LNCAP (cell line): ENCODE measurements around the gene F8A1.

Experiments
- TF ChIP-seq, protein P1 (sequence below): fragments of 450-650 bp; IDR thresholded peaks from 2 replicates; pipeline ENCODE4 v1.5.1; 2017; ENCODE audit warnings: mild to moderate bottlenecking

F8A1 gene

DNA sequence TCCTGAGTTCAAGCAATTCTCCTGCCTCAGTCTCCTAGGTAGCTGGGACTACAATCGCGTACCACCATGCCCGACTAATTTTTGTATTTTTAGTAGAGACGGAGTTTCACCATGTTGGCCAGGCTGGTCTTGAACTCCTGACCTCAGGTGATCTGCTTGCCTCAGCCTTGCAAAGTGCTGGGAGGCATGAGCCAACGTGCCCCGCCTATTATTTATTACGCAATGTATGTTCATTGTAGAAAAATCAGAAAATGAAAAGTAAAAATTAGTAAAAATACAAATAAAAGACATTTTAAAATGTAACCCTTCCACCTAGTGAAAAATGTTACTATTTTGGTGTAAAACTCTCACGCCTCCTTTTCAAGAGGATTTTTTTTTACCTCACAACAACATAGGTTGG is 14.2 kb downstream of the F8A1 start:
- TF ChIP-seq, protein P1, sequence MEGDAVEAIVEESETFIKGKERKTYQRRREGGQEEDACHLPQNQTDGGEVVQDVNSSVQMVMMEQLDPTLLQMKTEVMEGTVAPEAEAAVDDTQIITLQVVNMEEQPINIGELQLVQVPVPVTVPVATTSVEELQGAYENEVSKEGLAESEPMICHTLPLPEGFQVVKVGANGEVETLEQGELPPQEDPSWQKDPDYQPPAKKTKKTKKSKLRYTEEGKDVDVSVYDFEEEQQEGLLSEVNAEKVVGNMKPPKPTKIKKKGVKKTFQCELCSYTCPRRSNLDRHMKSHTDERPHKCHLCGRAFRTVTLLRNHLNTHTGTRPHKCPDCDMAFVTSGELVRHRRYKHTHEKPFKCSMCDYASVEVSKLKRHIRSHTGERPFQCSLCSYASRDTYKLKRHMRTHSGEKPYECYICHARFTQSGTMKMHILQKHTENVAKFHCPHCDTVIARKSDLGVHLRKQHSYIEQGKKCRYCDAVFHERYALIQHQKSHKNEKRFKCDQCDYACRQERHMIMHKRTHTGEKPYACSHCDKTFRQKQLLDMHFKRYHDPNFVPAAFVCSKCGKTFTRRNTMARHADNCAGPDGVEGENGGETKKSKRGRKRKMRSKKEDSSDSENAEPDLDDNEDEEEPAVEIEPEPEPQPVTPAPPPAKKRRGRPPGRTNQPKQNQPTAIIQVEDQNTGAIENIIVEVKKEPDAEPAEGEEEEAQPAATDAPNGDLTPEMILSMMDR = no peak

DNA sequence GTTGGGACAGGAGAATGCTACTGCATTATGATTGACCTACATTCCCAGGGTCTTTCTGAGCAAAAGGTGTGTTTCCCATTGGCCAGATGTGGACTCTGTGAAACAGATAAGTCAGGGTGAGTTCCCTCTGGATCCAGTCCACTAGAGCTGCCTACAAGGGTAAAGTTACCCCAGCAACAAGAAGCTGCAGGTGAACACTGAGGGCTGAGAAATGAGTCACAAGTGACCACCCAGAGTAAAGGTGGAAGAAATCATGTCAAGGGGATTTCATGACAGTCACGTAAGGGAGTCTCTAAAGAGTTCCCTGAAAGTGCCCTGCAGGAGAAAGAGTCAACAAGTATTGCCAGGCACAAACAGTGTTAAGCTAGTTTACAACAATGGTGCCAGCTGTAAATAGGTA is 16.3 kb downstream of the F8A1 start:
- TF ChIP-seq, protein P1 = no peak

DNA sequence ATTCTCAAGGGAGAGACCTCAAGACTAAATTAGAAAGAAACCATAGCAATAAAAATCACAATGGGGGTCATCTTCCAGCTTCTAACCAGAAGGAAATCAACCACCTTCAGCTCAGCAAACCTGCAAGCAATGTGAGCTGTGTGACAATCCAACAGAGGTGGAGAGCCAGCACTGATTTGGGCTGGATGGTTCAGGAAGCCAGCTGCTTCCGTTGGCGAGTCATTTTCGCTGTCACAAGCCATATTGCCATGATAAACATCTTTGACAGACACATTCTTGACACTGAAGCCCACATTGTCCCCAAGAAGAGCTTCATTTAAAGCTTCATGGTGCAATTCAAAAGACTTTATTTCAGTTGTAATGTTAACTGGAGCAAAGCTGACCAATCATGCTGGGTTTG is 22.7 kb downstream of the F8A1 start:
- TF ChIP-seq, protein P1 = no peak

DNA sequence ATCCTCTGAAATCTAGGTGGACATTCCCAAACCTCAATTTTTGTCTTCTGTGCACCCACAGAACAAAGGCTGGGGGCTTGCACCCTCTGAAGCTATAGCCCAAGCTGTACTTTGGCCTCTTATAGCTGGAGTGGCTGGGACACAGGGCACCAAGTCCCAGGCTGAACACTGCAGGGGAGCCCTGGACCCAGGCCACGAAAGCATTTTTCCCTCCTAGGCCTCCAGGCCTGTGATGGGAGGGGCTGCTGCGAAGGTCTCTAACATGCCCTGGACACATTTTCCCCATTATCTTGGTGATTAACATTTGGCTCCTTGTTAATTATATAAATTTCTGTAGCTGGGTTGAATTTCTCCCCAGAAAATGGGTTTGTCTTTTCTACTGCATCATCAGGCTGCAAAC is 27.9 kb downstream of the F8A1 start:
- TF ChIP-seq, protein P1 = no peak

DNA sequence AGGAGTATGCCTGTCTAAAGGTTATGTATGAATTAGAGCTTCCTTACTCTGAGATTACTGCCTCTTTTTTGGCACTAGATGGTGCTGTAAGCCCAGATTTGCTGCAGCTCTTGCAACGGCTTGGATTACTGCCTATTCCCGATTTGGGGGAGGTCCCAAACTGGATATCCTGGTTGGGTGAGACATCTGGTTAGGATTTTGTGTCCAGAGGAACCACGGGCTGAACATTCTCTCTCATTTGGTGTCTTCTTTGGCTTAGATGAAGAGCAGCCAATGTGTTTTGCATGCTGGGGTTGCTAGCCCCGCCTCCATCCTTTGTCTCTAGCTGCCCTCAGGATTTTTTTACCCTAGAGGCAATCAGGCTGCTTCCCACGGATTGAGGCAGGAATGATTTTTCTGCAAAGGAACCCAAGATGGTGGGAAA is 31.9 kb downstream of the F8A1 start:
- TF ChIP-seq, protein P1 = peak; percentile 58
